Measurements from ENCODE around the gene TBRG4.
"Not testable (repeated sequence)": the region's sequence is repeated elsewhere in the genome, so short reads cannot be mapped to it uniquely, and the experiment has no call there.

TBRG4 gene

GRCh38 chr7:45157286-45157652 lies 45.8 kb upstream of the TBRG4 start:
- no peak for DNase-seq (ENCODE audit: low read depth in 1 of 2, low spot score in 1 of 2)
- H3K27me3 ChIP-seq (ENCODE audit: insufficient read depth, poor library complexity, severe bottlenecking): peaks cover 18% of the 10 kb centered on the region
- TF ChIP-seq CTCF (IDR thresholded peaks at IDR 0.05; ENCODE audit: insufficient read depth, low read length) (no peak), REST (IDR thresholded peaks at IDR 0.05; ENCODE audit: insufficient replicate concordance, low read depth) (no peak), GABPA (IDR thresholded peaks at IDR 0.05; ENCODE audit: low read depth) (no peak), POLR2AphosphoS5 (IDR thresholded peaks at IDR 0.05; ENCODE audit: low read depth) (no peak), SPI1 (IDR thresholded peaks at IDR 0.05; ENCODE audit: borderline replicate concordance, low read depth) (no peak)
- H3K4me3 ChIP-seq (replicated peaks; ENCODE audit: insufficient read depth, low read length): no peak overlapping the region
- H3K27ac ChIP-seq (replicated peaks): no peak overlapping the region

GRCh38 chr7:45156516-45157272 lies 45.2 kb upstream of the TBRG4 start:
- TF ChIP-seq GABPA (IDR thresholded peaks at IDR 0.05; ENCODE audit: low read depth) (no peak), SPI1 (IDR thresholded peaks at IDR 0.05; ENCODE audit: borderline replicate concordance, low read depth) (no peak)
- no peak overlapping the region for H3K4me3 ChIP-seq (replicated peaks; ENCODE audit: insufficient read depth, low read length)
- H3K27ac ChIP-seq (replicated peaks): no peak overlapping the region
- peaks cover 18% of the 10 kb centered on the region for H3K27me3 ChIP-seq (ENCODE audit: insufficient read depth, poor library complexity, severe bottlenecking)
- DNase-seq (ENCODE audit: low read depth in 1 of 2, low spot score in 1 of 2): no peak

GRCh38 chr7:45155941-45156340 lies 44.4 kb upstream of the TBRG4 start:
- no peak overlapping the region for H3K27ac ChIP-seq (replicated peaks)
- TF ChIP-seq GABPA (IDR thresholded peaks at IDR 0.05; ENCODE audit: low read depth): no peak
- TF ChIP-seq SPI1 (IDR thresholded peaks at IDR 0.05; ENCODE audit: borderline replicate concordance, low read depth): no peak
- TF ChIP-seq POLR2AphosphoS5 (IDR thresholded peaks at IDR 0.05; ENCODE audit: low read depth): no peak
- no peak for TF ChIP-seq REST (IDR thresholded peaks at IDR 0.05; ENCODE audit: insufficient replicate concordance, low read depth)
- TF ChIP-seq CTCF (IDR thresholded peaks at IDR 0.05; ENCODE audit: insufficient read depth, low read length): no peak
- no peak overlapping the region for H3K4me3 ChIP-seq (replicated peaks; ENCODE audit: insufficient read depth, low read length)
- no peak for DNase-seq (ENCODE audit: low read depth in 1 of 2, low spot score in 1 of 2)
- peaks cover 18% of the 10 kb centered on the region for H3K27me3 ChIP-seq (ENCODE audit: insufficient read depth, poor library complexity, severe bottlenecking)

- Histone ChIP-seq H3K27me3 (ENCODE audit: insufficient read depth, poor library complexity, severe bottlenecking) (peaks cover 18% of the 10 kb centered on the region), H3K4me3 (replicated peaks; ENCODE audit: insufficient read depth, low read length) (no peak overlapping the region), H3K27ac (replicated peaks) (no peak overlapping the region)
- no peak for TF ChIP-seq GABPA (IDR thresholded peaks at IDR 0.05; ENCODE audit: low read depth)
- no peak for TF ChIP-seq REST (IDR thresholded peaks at IDR 0.05; ENCODE audit: insufficient replicate concordance, low read depth)
- TF ChIP-seq SPI1 (IDR thresholded peaks at IDR 0.05; ENCODE audit: borderline replicate concordance, low read depth): no peak
- TF ChIP-seq CTCF (IDR thresholded peaks at IDR 0.05; ENCODE audit: insufficient read depth, low read length): no peak
- TF ChIP-seq POLR2AphosphoS5 (IDR thresholded peaks at IDR 0.05; ENCODE audit: low read depth): no peak
- DNase-seq (ENCODE audit: low read depth in 1 of 2, low spot score in 1 of 2): no peak
These were observed 43.9 kb upstream of the TBRG4 start for GRCh38 chr7:45155357-45155900.

DNA sequence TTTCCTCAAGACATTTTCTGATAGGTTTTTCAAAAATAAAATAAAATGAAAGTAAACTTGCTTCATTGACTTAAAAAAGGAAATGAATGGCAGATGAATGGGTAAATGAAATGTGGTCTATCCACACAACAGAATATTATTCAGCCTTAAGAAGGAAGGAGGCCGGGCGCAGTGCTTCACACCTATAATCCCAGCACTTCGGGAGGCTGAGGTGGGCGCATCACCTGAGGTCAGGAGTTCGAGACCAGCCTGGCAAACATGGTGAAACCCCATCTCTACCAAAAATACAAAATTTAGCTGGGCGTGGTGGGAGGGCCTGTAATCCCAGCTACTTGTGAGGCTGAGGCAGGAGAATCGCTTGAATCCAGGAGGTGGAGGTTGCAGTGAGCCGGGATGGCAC lies 42.4 kb upstream of the TBRG4 start:
- H3K4me3 ChIP-seq (replicated peaks; ENCODE audit: insufficient read depth, low read length); H3K27ac ChIP-seq (replicated peaks); DNase-seq (ENCODE audit: low read depth in 1 of 2, low spot score in 1 of 2): not testable (repeated sequence)
- H3K27me3 ChIP-seq (ENCODE audit: insufficient read depth, poor library complexity, severe bottlenecking): peaks cover 18% of the 10 kb centered on the region
